NT2/D1 (cell line): Measurements from ENCODE around the gene TMEM182.

Experiments used
- SUZ12 ChIP-seq: IDR thresholded peaks from 2 replicates; pipeline ENCODE4 v1.6.1; 2011; ENCODE audit not compliant: insufficient read length, insufficient read depth; ENCODE audit errors: extremely low read depth
- YY1 ChIP-seq: IDR thresholded peaks from 2 replicates; pipeline ENCODE4 v1.6.1; 2011; ENCODE audit not compliant: insufficient read length, insufficient read depth

- TF ChIP-seq SUZ12 (no peak), YY1 (no peak)
Measured at GRCh38 chr2:102768892-102769291, 7.1 kb downstream of the TMEM182 start.
